Hepatic stellate cell (primary cell): Measurements from ENCODE around the gene SPINDOC.
"Not testable (repeated sequence)": the region's sequence is repeated elsewhere in the genome, so short reads cannot be mapped to it uniquely, and the experiment has no call there.

Experiments
- DNase-seq: peaks from one replicate; pipeline ENCODE4 v3.0.0; 2011; ENCODE audit warnings: low spot score

SPINDOC gene, protein sequence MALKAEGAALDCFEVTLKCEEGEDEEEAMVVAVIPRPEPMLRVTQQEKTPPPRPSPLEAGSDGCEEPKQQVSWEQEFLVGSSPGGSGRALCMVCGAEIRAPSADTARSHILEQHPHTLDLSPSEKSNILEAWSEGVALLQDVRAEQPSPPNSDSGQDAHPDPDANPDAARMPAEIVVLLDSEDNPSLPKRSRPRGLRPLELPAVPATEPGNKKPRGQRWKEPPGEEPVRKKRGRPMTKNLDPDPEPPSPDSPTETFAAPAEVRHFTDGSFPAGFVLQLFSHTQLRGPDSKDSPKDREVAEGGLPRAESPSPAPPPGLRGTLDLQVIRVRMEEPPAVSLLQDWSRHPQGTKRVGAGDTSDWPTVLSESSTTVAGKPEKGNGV

GRCh38 chr11:63813035-63813562 lies at the start of gene SPINDOC:
TSS of gene SPINDOC (plus strand) at chr11:63813456. CDS start at chr11:63813687, 231 bp downstream.
- DNase-seq, result peak; percentile 96

- DNase-seq, result no peak
These were observed 49.5 kb upstream of the SPINDOC start for GRCh38 chr11:63763496-63764339.

DNA sequence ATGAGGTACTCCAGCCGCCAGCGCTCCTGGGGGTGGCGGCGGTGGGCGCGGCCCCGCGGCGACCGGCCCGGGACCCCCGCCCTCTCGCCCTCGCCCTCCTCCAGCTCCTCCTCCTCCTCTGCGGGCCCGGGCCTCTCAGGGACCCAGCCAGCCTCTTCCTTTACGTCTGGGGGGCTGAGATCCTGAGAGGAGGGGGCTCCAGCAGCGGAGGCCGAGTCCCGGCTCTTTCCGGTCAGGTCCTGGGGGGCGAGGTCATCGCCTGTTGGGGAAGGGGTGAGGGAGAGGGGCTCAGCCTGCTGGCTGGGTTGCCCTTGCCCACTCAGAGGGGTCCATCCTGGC lies 48.9 kb upstream of the SPINDOC start:
- DNase-seq, result no peak

DNA sequence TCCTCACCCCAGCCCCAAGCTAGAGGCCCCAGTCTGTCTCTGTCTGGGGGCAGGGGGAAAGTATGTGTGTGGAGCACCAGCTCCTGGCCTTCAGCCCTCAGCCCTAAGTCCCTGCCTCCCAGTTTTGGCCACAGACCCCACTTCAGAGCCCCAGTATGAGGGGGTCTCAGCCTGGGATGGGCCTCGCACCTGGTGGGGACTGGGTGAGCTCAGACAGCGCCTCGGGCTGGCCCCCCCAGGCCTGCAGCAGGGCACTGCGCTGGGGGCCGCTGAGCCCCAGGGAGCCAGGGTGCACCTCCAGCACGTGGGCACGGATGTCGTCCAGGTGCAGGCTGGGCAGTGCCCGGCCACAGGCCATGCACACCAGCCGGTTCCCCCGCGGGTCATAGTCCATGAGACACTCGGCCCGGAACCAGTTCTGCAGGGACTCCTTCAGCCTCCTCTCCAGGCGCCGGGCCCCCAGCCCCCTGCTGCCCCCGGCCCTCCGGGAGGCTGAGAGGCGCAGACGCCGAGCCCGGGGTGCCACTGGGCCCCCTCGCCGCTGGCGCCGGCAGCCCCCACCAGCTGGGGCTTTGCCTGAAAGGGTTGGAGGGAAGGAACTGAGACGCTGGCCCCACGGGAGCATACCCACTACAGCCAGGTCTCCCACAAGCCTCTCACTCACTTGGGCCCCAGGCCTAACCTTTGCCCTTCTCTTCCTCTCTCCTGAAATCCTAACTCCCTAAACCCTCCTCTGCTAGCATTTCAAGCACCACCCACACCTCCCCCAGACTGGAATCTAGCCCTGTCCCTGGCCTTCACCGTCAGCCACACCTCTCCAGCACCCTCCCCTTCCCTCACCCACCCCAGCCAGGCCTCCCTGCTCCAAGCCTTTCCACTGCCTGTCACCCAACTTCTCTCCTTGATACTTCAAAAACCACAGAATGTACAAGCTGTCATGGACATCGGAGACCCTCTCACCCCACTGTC lies 48.3 kb upstream of the SPINDOC start:
- no peak for DNase-seq

DNA sequence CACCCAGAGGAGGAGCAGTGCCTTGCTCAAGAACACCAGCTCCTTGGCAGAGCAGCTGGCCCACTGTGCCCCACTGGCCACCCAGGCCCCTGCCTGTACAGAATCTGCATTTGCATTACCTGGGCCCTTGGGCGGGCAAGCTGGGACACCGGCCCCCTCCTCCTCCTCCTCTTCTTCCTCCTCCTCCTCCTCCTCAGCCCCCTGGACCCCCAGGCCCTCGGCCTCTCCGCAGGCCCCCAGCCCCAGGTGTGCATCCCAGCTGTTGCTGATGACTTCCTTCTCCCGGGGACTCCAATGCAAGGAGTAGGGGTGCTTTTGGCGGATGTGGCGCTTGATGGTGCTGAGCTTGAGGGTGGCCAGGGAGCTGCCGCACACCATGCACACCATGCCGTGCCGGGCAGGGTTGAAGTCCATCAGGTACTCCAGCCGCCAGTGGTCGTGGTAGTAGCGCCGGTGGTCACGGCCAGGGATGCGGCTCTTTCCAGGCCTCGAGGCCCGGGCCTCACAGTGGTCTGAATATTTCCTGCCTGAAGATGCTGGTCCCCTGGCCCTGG lies 47.5 kb upstream of the SPINDOC start:
- no peak for DNase-seq

- no peak for DNase-seq
These were observed 46.6 kb upstream of the SPINDOC start for GRCh38 chr11:63766531-63767235.

- DNase-seq, result no peak
These were observed 46.0 kb upstream of the SPINDOC start for GRCh38 chr11:63767267-63767564.

DNA sequence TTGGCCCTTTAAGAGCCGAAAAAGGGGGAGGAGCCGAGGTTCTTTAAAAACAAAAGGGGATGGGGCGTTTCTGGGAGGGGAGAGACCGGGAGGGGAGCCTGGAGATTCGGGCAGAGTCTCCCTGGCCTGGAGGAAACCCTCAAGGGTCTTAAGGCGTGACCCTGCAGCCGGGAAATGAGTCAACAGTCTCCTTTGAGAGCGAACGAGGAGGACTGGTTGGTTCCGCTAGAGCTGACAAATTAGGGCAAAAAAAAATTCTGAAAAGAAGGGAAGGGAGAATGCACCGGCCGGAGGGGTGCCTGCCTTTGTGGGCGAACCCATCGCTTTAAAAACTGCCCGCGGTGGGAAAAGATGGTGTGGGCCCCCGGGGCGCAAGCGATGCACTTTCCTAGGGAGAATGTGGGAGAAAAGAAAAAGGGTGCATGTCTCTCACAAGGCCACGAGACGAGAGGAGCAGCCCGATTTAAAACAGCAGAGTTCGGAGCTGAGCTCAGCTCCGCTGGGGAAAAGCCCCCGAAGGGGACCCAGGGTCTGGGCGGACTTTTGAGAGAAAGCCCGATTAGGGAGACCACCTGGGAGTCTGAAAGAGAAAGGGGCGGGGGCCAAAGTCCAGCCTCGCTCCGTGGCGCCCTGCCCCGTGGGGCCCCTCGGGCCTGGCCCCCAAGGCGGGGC lies 45.6 kb upstream of the SPINDOC start:
- peak; percentile 81 for DNase-seq

DNA sequence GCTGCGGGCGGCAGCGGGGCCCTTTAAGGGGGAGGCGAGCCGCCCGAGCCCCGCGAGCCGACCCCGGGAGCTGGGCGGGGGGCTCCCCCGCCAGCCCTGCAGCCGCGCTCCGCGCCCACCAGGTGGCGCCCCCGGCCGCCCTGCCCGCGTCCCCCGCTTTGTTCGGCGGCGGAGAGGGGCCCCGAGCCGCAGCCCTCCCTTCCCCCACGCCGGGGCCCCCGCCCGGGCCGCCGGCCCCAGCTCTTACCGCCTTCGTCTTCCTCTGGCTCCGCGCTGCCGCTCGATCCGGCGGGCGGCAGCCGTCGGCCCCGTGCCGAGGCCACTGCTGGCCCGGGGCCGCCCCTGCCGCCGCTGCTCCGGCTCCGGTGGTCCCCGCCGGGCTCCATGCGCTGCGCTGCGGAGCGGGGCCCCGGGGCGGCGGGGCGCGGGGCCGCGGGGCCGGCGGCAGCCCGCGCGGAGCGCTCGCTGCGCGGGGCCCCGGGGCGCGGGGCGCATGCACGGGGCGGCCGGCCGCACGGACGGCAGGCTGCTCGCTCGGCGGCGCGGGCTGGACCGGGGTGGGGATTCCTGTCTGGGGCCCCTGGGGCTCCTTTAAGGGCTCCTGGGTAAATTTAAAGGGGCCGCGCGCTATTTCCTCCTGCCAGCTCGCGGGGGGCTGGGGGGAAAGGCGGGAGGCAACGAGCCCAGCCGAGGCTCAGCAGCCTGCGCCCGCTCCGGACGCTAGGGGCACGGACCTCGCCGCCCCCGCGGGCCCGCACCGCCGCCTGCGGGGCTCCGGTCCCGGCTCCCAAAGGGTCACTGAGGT lies 44.8 kb upstream of the SPINDOC start, which contains the start of gene ZFTA:
Gene ZFTA, minus strand, starts transcription at position 539 of the 805 bp plus-strand sequence. Its CDS starts 153 bp downstream, at position 386.
- DNase-seq, result peak; percentile 87

GRCh38 chr11:63769042-63769713 lies 44.1 kb upstream of the SPINDOC start:
- DNase-seq, result no peak

GRCh38 chr11:63769714-63770455 lies 43.4 kb upstream of the SPINDOC start:
- no peak for DNase-seq

GRCh38 chr11:63770763-63771162 lies 42.5 kb upstream of the SPINDOC start:
- DNase-seq, result no peak

DNA sequence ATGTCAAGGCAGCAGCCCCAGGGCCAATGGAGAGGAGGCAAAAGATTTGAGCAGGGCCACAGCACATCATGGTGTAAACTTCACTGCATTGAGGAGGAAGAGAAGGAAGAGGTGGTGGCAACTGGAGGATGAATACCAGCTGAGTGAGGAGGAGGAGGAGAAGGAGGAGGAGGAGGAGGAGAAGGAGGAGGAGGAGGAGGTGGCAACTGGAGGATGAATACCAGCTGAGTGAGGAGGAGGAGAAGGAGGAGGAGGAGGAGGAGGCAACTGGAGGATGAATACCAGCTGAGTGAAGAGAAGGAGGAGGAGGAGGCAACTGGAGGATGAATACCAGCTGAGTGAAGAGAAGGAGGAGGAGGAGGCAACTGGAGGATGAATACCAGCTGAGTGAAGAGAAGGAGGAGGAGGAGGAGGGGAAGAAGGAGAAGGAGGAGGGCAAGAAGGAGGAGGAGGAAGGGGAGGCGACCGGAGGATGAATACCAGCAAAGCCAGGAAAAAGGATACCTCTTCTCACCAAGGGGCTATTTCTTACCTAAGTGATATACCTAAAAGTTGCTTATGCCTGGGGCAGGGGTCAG lies 41.4 kb upstream of the SPINDOC start:
- not testable (repeated sequence) for DNase-seq

DNA sequence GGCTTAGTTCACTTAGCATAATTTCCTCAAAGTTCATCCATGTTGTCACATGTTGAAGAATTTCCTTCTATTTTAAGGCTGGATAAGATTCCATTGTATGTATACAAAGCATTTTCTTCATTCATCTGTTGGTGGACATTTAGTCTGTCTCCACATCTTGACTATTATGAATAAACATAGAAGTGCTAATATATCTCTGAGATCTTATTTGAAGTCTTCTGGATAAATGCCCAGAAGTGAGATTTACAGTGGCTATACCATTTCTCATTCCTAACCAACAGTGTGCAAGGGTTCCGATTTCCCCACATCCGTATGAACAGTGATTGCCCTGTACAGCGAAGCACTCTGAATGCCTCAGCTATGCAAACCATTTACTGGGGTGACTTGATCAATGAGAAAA lies 38.1 kb upstream of the SPINDOC start:
- DNase-seq, result no peak

- no peak for DNase-seq
These were observed 34.2 kb upstream of the SPINDOC start for GRCh38 chr11:63779039-63779438.

- no peak for DNase-seq
These were observed 30.5 kb upstream of the SPINDOC start for GRCh38 chr11:63782749-63783148.

- no peak for DNase-seq
These were observed 29.2 kb upstream of the SPINDOC start for GRCh38 chr11:63783925-63784592.
